A549 (cell line): ENCODE measurements around the gene DTWD2. TPM values are rescaled to one million over a fixed set of nuclear protein-coding genes. Genes with fewer than 3 reads are reported as not detected.

ENCODE experiments used
- ATAC-seq, 2 experiments: fragments of 200-7000 bp in 1 of 2; fragments of >200 bp in 1 of 2; cut with Nextera tagmentation in 1 of 2; cut with Tn5 transposase in 1 of 2; 3 replicates each; pipeline versions ENCODE4 v1.8.0 to v1.9.1; 2018 to 2020; ENCODE audit warnings: mild to moderate bottlenecking in 1 of 2, moderate library complexity in 1 of 2
- CTCF ChIA-PET: fragments of 300-600 bp; sonication (Branson Sonifier 250); formaldehyde crosslinking; extraction: SDS; loops from one replicate; lab custom pipeline; 2021; ENCODE audit warnings: antibody characterized with exemption, inconsistent platforms; lab: Yijun Ruan, JAX
- POLR2A ChIA-PET: fragments of 350-600 bp; formaldehyde crosslinking; extraction: SDS; loops from one replicate; lab custom pipeline; 2021; ENCODE audit warnings: antibody characterized with exemption, inconsistent platforms; lab: Yijun Ruan, JAX
- DNase-seq, 2 experiments: peaks; one replicate each; pipeline versions ENCODE4 v3.0.0 to v3.0.0-alpha.2; 2011 to 2016; ENCODE audit warnings: low read depth in 1 of 2, low spot score in 1 of 2
- FAIRE-seq: peaks from 2 replicates; lab custom pipeline; 2011; peaks lifted over from hg19 to GRCh38; lab: Jason Lieb, UNC
- H3K27ac ChIP-seq, 2 experiments: fragments of >200 bp; sonication (Bioruptor Twin); formaldehyde crosslinking; 3 replicates each; pipeline ENCODE4 v1.5.1; 2016 to 2017
- H3K4me1 ChIP-seq: fragments of >200 bp; sonication (Bioruptor Twin); formaldehyde crosslinking; 3 replicates; pipeline ENCODE4 v1.6.1; 2016
- H3K4me2 ChIP-seq: fragments of >200 bp; sonication (Bioruptor Twin); formaldehyde crosslinking; 3 replicates; pipeline ENCODE4 v1.6.1; 2016
- H3K4me3 ChIP-seq: fragments of >200 bp; sonication (Bioruptor Twin); formaldehyde crosslinking; 3 replicates; pipeline ENCODE4 v1.5.1; 2016
- H3K9me3 ChIP-seq: fragments of >200 bp; sonication (Bioruptor Twin); formaldehyde crosslinking; 3 replicates; pipeline ENCODE4 v1.6.1; 2016
- BCL3 ChIP-seq: fragments of >200 bp; sonication (Bioruptor Twin); formaldehyde crosslinking; IDR thresholded peaks from 3 replicates; pipeline ENCODE4 v1.6.1; 2016
- CHD4 ChIP-seq: fragments of 200-600 bp; sonication (generic); IDR thresholded peaks from 2 replicates; pipeline ENCODE4 v1.6.1; 2016; ENCODE audit warnings: antibody characterized with exemption, mild to moderate bottlenecking, borderline replicate concordance
- E2F6 ChIP-seq: IDR thresholded peaks from 2 replicates; pipeline ENCODE4 v1.6.1; 2012; ENCODE audit warnings: low read depth, borderline replicate concordance
- FOSB ChIP-seq: fragments of 250-450 bp; sonication (Bioruptor Pico); IDR thresholded peaks from 2 replicates; pipeline ENCODE4 v1.5.0; 2020; ENCODE audit warnings: mild to moderate bottlenecking, moderate library complexity
- GATA3 ChIP-seq: IDR thresholded peaks from 2 replicates; pipeline ENCODE4 v1.6.1; 2012; ENCODE audit warnings: borderline replicate concordance
- HES2 ChIP-seq: fragments of >200 bp; sonication (Bioruptor Twin); formaldehyde crosslinking; IDR thresholded peaks from 2 replicates; pipeline ENCODE4 v1.6.1; 2016
- HMGXB4 ChIP-seq: fragments of 250-450 bp; sonication (Bioruptor Pico); IDR thresholded peaks from 2 replicates; pipeline ENCODE4 v1.5.0; 2021; ENCODE audit warnings: mild to moderate bottlenecking, moderate library complexity, borderline replicate concordance
- HOXA7 ChIP-seq: fragments of 250-450 bp; sonication (Bioruptor Pico); IDR thresholded peaks from 2 replicates; pipeline ENCODE4 v1.5.0; 2020; ENCODE audit warnings: mild to moderate bottlenecking, moderate library complexity
- HOXB13 ChIP-seq: fragments of 250-450 bp; sonication (Bioruptor Pico); IDR thresholded peaks from 2 replicates; pipeline ENCODE4 v1.5.0; 2020; ENCODE audit warnings: low read depth, mild to moderate bottlenecking, moderate library complexity
- JUNB ChIP-seq: fragments of >200 bp; sonication (Bioruptor Twin); formaldehyde crosslinking; IDR thresholded peaks from 2 replicates; pipeline ENCODE4 v1.6.1; 2016
- KDM1A ChIP-seq: fragments of 200-600 bp; sonication (generic); IDR thresholded peaks from 2 replicates; pipeline ENCODE4 v1.6.1; 2016; ENCODE audit warnings: low read depth, mild to moderate bottlenecking
- KDM5A ChIP-seq: fragments of 200-600 bp; sonication (generic); IDR thresholded peaks from 2 replicates; pipeline ENCODE4 v1.6.1; 2016; ENCODE audit warnings: antibody characterized with exemption, mild to moderate bottlenecking
- NFE2L2 ChIP-seq: fragments of 150-350 bp; conservative IDR thresholded peaks from 2 replicates; pipeline ENCODE4 v1.6.1; 2014; ENCODE audit warnings: low read length
- PHF8 ChIP-seq: fragments of 200-600 bp; sonication (generic); IDR thresholded peaks from 2 replicates; pipeline ENCODE4 v1.6.1; 2016; ENCODE audit warnings: low read depth, mild to moderate bottlenecking, antibody characterized with exemption, moderate library complexity, borderline replicate concordance
- POLR2A ChIP-seq: IDR thresholded peaks from 2 replicates; pipeline ENCODE4 v1.6.1; 2012; ENCODE audit warnings: mild to moderate bottlenecking, low read length
- RFX5 ChIP-seq: fragments of 450-650 bp; IDR thresholded peaks from 2 replicates; pipeline ENCODE4 v1.7.1; 2014; ENCODE audit warnings: antibody characterized with exemption, mild to moderate bottlenecking, moderate library complexity
- RNF2 ChIP-seq: fragments of 200-600 bp; sonication (generic); IDR thresholded peaks from 2 replicates; pipeline ENCODE4 v1.6.1; 2016; ENCODE audit warnings: low read depth, mild to moderate bottlenecking, antibody characterized with exemption, moderate library complexity, borderline replicate concordance
- TP53 ChIP-seq: fragments of 250-450 bp; sonication (Bioruptor Pico); IDR thresholded peaks from 2 replicates; pipeline ENCODE4 v1.5.0; 2021; ENCODE audit warnings: mild to moderate bottlenecking, moderate library complexity
- ZSCAN20 ChIP-seq: fragments of 250-450 bp; sonication (Bioruptor Pico); IDR thresholded peaks from 2 replicates; pipeline ENCODE4 v1.8.0; 2022; ENCODE audit warnings: mild to moderate bottlenecking, moderate library complexity
- WGBS: methylation state at CpG from one replicate; pipeline ENCODE4 v1.1.6; 2017; ENCODE audit errors: missing lambda C conversion rate; 5-methylcytosine and 5-hydroxymethylcytosine counted together
- polyA plus RNA-seq, 4 experiments: library from polyadenylated mRNA; depleted of rRNA in 3 of 4; stranded (reverse); fragments of >200 nt; fragmentation: RNase III in 1 of 4; extraction: RNeasy Plus Mini Kit Qiagen cat#74134 plus additional on column Dnase treatment in 1 of 4; gene quantifications; 2 replicates in 3 of 4; 3 replicates in 1 of 4; pipeline ENCODE4 v1.2.3, GENCODE V29; 2011 to 2017
- TF ChIP-seq, protein P1 (sequence below): fragments of 450-650 bp; IDR thresholded peaks from 2 replicates; pipeline ENCODE4 v1.6.1; 2014; ENCODE audit warnings: antibody characterized with exemption
- TF ChIP-seq, protein P2 (sequence below): fragments of 150-350 bp; IDR thresholded peaks from 2 replicates; pipeline ENCODE4 v1.6.1; 2014; ENCODE audit warnings: low read depth, mild to moderate bottlenecking, low read length

The DTWD2 gene
- polyA plus RNA-seq, 2 of the 4 experiments (the other 2 are of a cell fraction): 3.7 to 4.8 TPM

DNA sequence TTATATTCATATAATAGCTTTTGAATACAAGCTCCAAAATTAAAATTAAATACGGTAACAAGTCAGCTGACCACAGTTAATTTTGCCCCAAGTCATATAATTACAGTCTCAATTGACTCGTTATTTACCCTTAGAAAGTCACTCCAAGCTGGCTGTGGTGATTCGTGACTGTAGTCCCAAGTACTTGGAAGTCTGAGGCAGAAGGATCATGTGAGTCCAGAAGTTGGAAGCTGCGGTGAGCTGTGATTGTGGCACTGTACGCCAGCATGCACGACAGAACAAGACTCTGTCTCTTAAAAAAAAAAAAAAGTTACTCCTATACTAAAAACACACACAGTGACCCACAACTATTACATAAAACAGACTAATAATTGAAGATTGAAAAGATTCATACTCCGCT is 31.6 kb upstream of the DTWD2 start:
- H3K9me3 ChIP-seq: no peaks in the 10 kb centered on the region
- CTCF ChIA-PET: interaction anchor here (0.8 to 5.0 kb wide), 4 partner anchors 32 to 391 kb away, joined by 3 to 35 read pairs (median 16); partner anchors contain the start of gene DTWD2
- POLR2A ChIA-PET: no interaction called here
- FAIRE-seq (no peak), DNase-seq (no peak), ATAC-seq (no peak)
- WGBS: 74% methylated on average over 7 of the region's 7 CpGs
- H3K4me1 ChIP-seq: peaks cover 14% of the 10 kb centered on the region
- H3K27ac ChIP-seq: no peak overlapping the region
- H3K4me3 ChIP-seq: no peak overlapping the region
- TF ChIP-seq TP53 (CRISPR knock-in tag) (no peak), POLR2A (no peak)
- H3K4me2 ChIP-seq: no peak overlapping the region

GRCh38 chr5:119019501-119019900 is 31.2 kb upstream of the DTWD2 start:
- WGBS: 90% methylated on average over 1 of the region's 1 CpG
- ATAC-seq (no peak), FAIRE-seq (no peak), DNase-seq (no peak)
- TF ChIP-seq, protein P1, sequence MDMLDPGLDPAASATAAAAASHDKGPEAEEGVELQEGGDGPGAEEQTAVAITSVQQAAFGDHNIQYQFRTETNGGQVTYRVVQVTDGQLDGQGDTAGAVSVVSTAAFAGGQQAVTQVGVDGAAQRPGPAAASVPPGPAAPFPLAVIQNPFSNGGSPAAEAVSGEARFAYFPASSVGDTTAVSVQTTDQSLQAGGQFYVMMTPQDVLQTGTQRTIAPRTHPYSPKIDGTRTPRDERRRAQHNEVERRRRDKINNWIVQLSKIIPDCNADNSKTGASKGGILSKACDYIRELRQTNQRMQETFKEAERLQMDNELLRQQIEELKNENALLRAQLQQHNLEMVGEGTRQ: no peak
- TF ChIP-seq PHF8 (no peak), TP53 (CRISPR knock-in tag) (no peak), HES2 (no peak), E2F6 (no peak), FOSB (no peak), JUNB (no peak), RNF2 (no peak), KDM5A (no peak), HOXB13 (CRISPR knock-in tag) (no peak), NFE2L2 (no peak), CHD4 (no peak), HMGXB4 (CRISPR knock-in tag) (no peak), GATA3 (no peak)
- TF ChIP-seq, protein P2, sequence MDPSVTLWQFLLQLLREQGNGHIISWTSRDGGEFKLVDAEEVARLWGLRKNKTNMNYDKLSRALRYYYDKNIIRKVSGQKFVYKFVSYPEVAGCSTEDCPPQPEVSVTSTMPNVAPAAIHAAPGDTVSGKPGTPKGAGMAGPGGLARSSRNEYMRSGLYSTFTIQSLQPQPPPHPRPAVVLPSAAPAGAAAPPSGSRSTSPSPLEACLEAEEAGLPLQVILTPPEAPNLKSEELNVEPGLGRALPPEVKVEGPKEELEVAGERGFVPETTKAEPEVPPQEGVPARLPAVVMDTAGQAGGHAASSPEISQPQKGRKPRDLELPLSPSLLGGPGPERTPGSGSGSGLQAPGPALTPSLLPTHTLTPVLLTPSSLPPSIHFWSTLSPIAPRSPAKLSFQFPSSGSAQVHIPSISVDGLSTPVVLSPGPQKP: no peak
- POLR2A ChIA-PET: no interaction called here
- Histone ChIP-seq H3K4me3 (no peak overlapping the region), H3K4me1 (peaks cover 14% of the 10 kb centered on the region), H3K4me2 (no peak overlapping the region), H3K27ac (no peak overlapping the region), H3K9me3 (no peaks in the 10 kb centered on the region)
- CTCF ChIA-PET: interaction anchor here (1.0 to 5.0 kb wide), 3 partner anchors 32 to 392 kb away, joined by 6 to 35 read pairs (median 27); partner anchors contain the start of gene DTWD2

GRCh38 chr5:119017994-119018393 is 29.6 kb upstream of the DTWD2 start:
- Histone ChIP-seq H3K4me1 (peaks cover 14% of the 10 kb centered on the region), H3K9me3 (no peaks in the 10 kb centered on the region), H3K4me2 (peak overlapping the region; percentile 57; the same call in 2 of the 3 replicates), H3K27ac (0 out of 6 replicates have a peak overlapping the region, but pooled peaks of 1 of the 2 experiments have one; percentile 13), H3K4me3 (no peak overlapping the region)
- FAIRE-seq (no peak), ATAC-seq (0 out of 6 replicates have a peak, but pooled peaks of 1 of the 2 experiments have one; percentile 43), DNase-seq (no peak)
- 20% methylated on average over 2 of the region's 2 CpGs for WGBS
- no peak for TF ChIP-seq HOXA7 (CRISPR knock-in tag)
- no peak for TF ChIP-seq KDM1A
- TF ChIP-seq PHF8: no peak
- TF ChIP-seq GATA3: no peak
- TF ChIP-seq, protein P2: no peak
- TF ChIP-seq ZSCAN20 (CRISPR knock-in tag): no peak
- no peak for TF ChIP-seq HES2
- no peak for TF ChIP-seq RFX5
- no peak for TF ChIP-seq BCL3
- ChIA-PET CTCF (interaction anchor here (0.6 to 5.0 kb wide), 3 partner anchors 30 to 393 kb away, joined by 3 to 35 read pairs (median 27); partner anchors contain the start of gene DTWD2), POLR2A (no interaction called here)
